GM12864 (cell line): ENCODE data around the gene SMYD3.

Experiments
- DNase-seq: peaks from one replicate; pipeline ENCODE4 v3.0.0-alpha.2; 2011; ENCODE audit warnings: low read depth
- H3K4me3 ChIP-seq: 2 replicates; pipeline ENCODE4 v1.5.1; 2011; ENCODE audit warnings: mild to moderate bottlenecking, low read depth, low read length, control low read depth
- CTCF ChIP-seq: IDR thresholded peaks from 2 replicates; pipeline ENCODE4 v1.5.1; 2011; ENCODE audit warnings: low read depth, mild to moderate bottlenecking, moderate library complexity, low read length, control low read depth, inconsistent platforms; ENCODE audit errors: missing control alignments

Gene SMYD3

GRCh38 chr1:245887829-245888228, 619.2 kb downstream of the SMYD3 start:
- H3K4me3 ChIP-seq: no peak overlapping the region
- TF ChIP-seq CTCF: no peak
- no peak for DNase-seq

- no peak for TF ChIP-seq CTCF
- no peak for DNase-seq
- no peak overlapping the region for H3K4me3 ChIP-seq
These were observed 625.2 kb downstream of the SMYD3 start for GRCh38 chr1:245881767-245882391.

- DNase-seq: no peak
- no peak overlapping the region for H3K4me3 ChIP-seq
- TF ChIP-seq CTCF: no peak
These were observed 626.2 kb downstream of the SMYD3 start for GRCh38 chr1:245880754-245881403.

GRCh38 chr1:245879091-245879490, 628.0 kb downstream of the SMYD3 start:
- H3K4me3 ChIP-seq: no peak overlapping the region
- no peak for TF ChIP-seq CTCF
- DNase-seq: no peak

GRCh38 chr1:245878585-245878984, 628.5 kb downstream of the SMYD3 start:
- TF ChIP-seq CTCF: no peak
- no peak for DNase-seq
- no peak overlapping the region for H3K4me3 ChIP-seq

GRCh38 chr1:245877976-245878375, 629.1 kb downstream of the SMYD3 start:
- no peak overlapping the region for H3K4me3 ChIP-seq
- TF ChIP-seq CTCF: no peak
- DNase-seq: no peak

GRCh38 chr1:245876586-245876985, 630.5 kb downstream of the SMYD3 start:
- TF ChIP-seq CTCF: no peak
- DNase-seq: no peak
- no peak overlapping the region for H3K4me3 ChIP-seq
